Osteoblast (primary cell): ENCODE measurements around the gene MAN1B1. TPM values are rescaled to one million over a fixed set of nuclear protein-coding genes. Genes with fewer than 3 reads are reported as not detected.

Experiments used
- DNase-seq: peaks from one replicate; pipeline ENCODE4 v3.0.0; 2011; ENCODE audit warnings: low spot score, mixed read lengths; ENCODE audit not compliant: insufficient read length; ENCODE audit errors: missing footprints
- H2AFZ ChIP-seq: 2 replicates; pipeline ENCODE4 v1.6.0; 2011; ENCODE audit warnings: mild to moderate bottlenecking, low read length
- H3K27ac ChIP-seq: 2 replicates; pipeline ENCODE4 v1.5.1; 2011; ENCODE audit warnings: mild to moderate bottlenecking, low read depth, low read length, moderate library complexity
- H3K27me3 ChIP-seq: 2 replicates; pipeline ENCODE4 v1.6.0; 2012; ENCODE audit warnings: mild to moderate bottlenecking, control low read depth, inconsistent platforms, low read length, moderate library complexity; ENCODE audit not compliant: insufficient read depth
- H3K36me3 ChIP-seq: 2 replicates; pipeline ENCODE4 v1.5.1; 2011; ENCODE audit warnings: mild to moderate bottlenecking, low read length, control low read depth, moderate library complexity; ENCODE audit not compliant: insufficient read depth
- H3K4me1 ChIP-seq: 2 replicates; pipeline ENCODE4 v1.5.1; 2011; ENCODE audit warnings: mild to moderate bottlenecking, low read length, control low read depth, moderate library complexity; ENCODE audit not compliant: insufficient read depth
- H3K4me2 ChIP-seq: 2 replicates; pipeline ENCODE4 v1.6.0; 2011; ENCODE audit warnings: mild to moderate bottlenecking, low read length; ENCODE audit not compliant: insufficient read depth
- H3K4me3 ChIP-seq: fragments of 200-600 bp; sonication (generic); 3 replicates; pipeline ENCODE4 v1.5.1; 2012; ENCODE audit warnings: mild to moderate bottlenecking, low read length, inconsistent platforms; ENCODE audit not compliant: insufficient read depth
- H3K79me2 ChIP-seq: 2 replicates; pipeline ENCODE4 v1.6.0; 2012; ENCODE audit warnings: mild to moderate bottlenecking, low read length, control low read depth, inconsistent platforms; ENCODE audit not compliant: insufficient read depth
- H3K9me3 ChIP-seq: 2 replicates; pipeline ENCODE4 v1.5.1; 2011; ENCODE audit warnings: low read depth, low read length, control low read depth
- H4K20me1 ChIP-seq: 2 replicates; pipeline ENCODE4 v1.6.0; 2012; ENCODE audit warnings: mild to moderate bottlenecking, low read length, control low read depth; ENCODE audit not compliant: insufficient read depth
- total RNA-seq: library from RNA; depleted of rRNA; stranded (reverse); fragments of >200 nt; gene quantifications from 2 replicates; pipeline ENCODE4 v1.2.3, GENCODE V29; 2012
- TF ChIP-seq, protein P1 (sequence below): IDR thresholded peaks from 2 replicates; pipeline ENCODE4 v1.5.1; 2011; ENCODE audit warnings: mild to moderate bottlenecking, low read depth, low read length, moderate library complexity; ENCODE audit errors: extremely low read depth

MAN1B1 gene
- total RNA-seq, 1 donor = 94.1 TPM

- no peaks in the 10 kb centered on the region for H3K27me3 ChIP-seq
- peak overlapping the region; percentile 98 for H3K4me2 ChIP-seq
- H3K4me1 ChIP-seq = peaks cover 43% of the 10 kb centered on the region
- peaks cover 5% of the 10 kb centered on the region for H4K20me1 ChIP-seq
- H3K36me3 ChIP-seq = peaks cover 22% of the 10 kb centered on the region
- no peaks in the 10 kb centered on the region for H3K9me3 ChIP-seq
- peak overlapping the region; percentile 85 for H2AFZ ChIP-seq
- TF ChIP-seq, protein P1, sequence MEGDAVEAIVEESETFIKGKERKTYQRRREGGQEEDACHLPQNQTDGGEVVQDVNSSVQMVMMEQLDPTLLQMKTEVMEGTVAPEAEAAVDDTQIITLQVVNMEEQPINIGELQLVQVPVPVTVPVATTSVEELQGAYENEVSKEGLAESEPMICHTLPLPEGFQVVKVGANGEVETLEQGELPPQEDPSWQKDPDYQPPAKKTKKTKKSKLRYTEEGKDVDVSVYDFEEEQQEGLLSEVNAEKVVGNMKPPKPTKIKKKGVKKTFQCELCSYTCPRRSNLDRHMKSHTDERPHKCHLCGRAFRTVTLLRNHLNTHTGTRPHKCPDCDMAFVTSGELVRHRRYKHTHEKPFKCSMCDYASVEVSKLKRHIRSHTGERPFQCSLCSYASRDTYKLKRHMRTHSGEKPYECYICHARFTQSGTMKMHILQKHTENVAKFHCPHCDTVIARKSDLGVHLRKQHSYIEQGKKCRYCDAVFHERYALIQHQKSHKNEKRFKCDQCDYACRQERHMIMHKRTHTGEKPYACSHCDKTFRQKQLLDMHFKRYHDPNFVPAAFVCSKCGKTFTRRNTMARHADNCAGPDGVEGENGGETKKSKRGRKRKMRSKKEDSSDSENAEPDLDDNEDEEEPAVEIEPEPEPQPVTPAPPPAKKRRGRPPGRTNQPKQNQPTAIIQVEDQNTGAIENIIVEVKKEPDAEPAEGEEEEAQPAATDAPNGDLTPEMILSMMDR = no peak
- peak overlapping the region; percentile 93 for H3K4me3 ChIP-seq
- peaks cover 26% of the 10 kb centered on the region for H3K79me2 ChIP-seq
- H3K27ac ChIP-seq = peak overlapping the region; percentile 46
- DNase-seq = peak; percentile 72
These were observed 682 bp downstream of the MAN1B1 start for GRCh38 chr9:137087409-137087925.

- peak; percentile 65 for DNase-seq
- TF ChIP-seq, protein P1 = no peak
- H3K4me3 ChIP-seq = no peak overlapping the region
- peaks cover 23% of the 10 kb centered on the region for H3K36me3 ChIP-seq
- H3K27ac ChIP-seq = no peak overlapping the region
- H3K27me3 ChIP-seq = no peaks in the 10 kb centered on the region
- no peak overlapping the region for H2AFZ ChIP-seq
- no peaks in the 10 kb centered on the region for H3K9me3 ChIP-seq
- peaks cover 26% of the 10 kb centered on the region for H3K79me2 ChIP-seq
- peaks cover 5% of the 10 kb centered on the region for H4K20me1 ChIP-seq
- H3K4me2 ChIP-seq = peak overlapping the region; percentile 98
- H3K4me1 ChIP-seq = peaks cover 36% of the 10 kb centered on the region
These were observed 1.3 kb downstream of the MAN1B1 start for GRCh38 chr9:137088121-137088520.

GRCh38 chr9:137089232-137089947, 2.6 kb downstream of the MAN1B1 start:
- H4K20me1 ChIP-seq = peaks cover 5% of the 10 kb centered on the region
- no peak overlapping the region for H3K4me3 ChIP-seq
- H3K36me3 ChIP-seq = peaks cover 23% of the 10 kb centered on the region
- H3K4me2 ChIP-seq = no peak overlapping the region
- peak; percentile 21 for DNase-seq
- no peak overlapping the region for H2AFZ ChIP-seq
- peaks cover 25% of the 10 kb centered on the region for H3K4me1 ChIP-seq
- no peak overlapping the region for H3K27ac ChIP-seq
- H3K79me2 ChIP-seq = peaks cover 26% of the 10 kb centered on the region
- H3K9me3 ChIP-seq = no peaks in the 10 kb centered on the region
- H3K27me3 ChIP-seq = no peaks in the 10 kb centered on the region
- TF ChIP-seq, protein P1 = no peak
